ENCODE data around the gene COG2.
"Not testable (repeated sequence)": the region's sequence is repeated elsewhere in the genome, so short reads cannot be mapped to it uniquely, and the experiment has no call there.

COG2 gene

DNA sequence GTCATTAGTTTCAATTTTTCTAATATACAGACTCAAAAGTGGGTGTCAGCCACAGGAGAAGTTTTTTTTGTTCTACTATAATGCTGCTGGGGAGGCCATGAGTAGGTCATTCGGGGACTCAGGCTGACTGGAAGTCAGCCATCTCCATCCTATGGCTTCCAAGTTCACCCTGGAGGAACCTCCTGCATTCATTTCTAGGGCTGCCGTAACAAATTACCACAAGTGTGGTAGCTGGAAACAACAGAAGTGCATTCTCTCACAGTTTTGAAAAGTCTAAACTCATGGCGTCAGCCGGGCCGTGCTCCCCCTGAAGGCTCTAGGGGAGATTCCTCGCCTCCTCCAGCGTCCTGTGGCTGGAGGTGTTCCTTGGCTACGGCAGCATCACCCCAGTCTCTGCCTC lies 53.9 kb downstream of the COG2 start:
- Histone ChIP-seq H3K9me3 (ENCODE audit: severe bottlenecking) (no peaks in the 10 kb centered on the region), H3K27me3 (ENCODE audit: insufficient read depth, poor library complexity, severe bottlenecking) (no peaks in the 10 kb centered on the region), H3K36me3 (ENCODE audit: low read depth) (peaks cover 12% of the 10 kb centered on the region), H3K27ac (ENCODE audit: poor library complexity, severe bottlenecking) (no peak overlapping the region), H3K4me3 (ENCODE audit: severe bottlenecking) (no peak overlapping the region), H3K4me1 (ENCODE audit: insufficient read depth, poor library complexity, severe bottlenecking) (no peaks in the 10 kb centered on the region)
- TF ChIP-seq, protein P1, sequence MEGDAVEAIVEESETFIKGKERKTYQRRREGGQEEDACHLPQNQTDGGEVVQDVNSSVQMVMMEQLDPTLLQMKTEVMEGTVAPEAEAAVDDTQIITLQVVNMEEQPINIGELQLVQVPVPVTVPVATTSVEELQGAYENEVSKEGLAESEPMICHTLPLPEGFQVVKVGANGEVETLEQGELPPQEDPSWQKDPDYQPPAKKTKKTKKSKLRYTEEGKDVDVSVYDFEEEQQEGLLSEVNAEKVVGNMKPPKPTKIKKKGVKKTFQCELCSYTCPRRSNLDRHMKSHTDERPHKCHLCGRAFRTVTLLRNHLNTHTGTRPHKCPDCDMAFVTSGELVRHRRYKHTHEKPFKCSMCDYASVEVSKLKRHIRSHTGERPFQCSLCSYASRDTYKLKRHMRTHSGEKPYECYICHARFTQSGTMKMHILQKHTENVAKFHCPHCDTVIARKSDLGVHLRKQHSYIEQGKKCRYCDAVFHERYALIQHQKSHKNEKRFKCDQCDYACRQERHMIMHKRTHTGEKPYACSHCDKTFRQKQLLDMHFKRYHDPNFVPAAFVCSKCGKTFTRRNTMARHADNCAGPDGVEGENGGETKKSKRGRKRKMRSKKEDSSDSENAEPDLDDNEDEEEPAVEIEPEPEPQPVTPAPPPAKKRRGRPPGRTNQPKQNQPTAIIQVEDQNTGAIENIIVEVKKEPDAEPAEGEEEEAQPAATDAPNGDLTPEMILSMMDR (IDR thresholded peaks at IDR 0.05; ENCODE audit: poor library complexity, severe bottlenecking) = no peak
- no peak for DNase-seq (ENCODE audit: low spot score)
- no peak for ATAC-seq (ENCODE audit: low read depth)

DNA sequence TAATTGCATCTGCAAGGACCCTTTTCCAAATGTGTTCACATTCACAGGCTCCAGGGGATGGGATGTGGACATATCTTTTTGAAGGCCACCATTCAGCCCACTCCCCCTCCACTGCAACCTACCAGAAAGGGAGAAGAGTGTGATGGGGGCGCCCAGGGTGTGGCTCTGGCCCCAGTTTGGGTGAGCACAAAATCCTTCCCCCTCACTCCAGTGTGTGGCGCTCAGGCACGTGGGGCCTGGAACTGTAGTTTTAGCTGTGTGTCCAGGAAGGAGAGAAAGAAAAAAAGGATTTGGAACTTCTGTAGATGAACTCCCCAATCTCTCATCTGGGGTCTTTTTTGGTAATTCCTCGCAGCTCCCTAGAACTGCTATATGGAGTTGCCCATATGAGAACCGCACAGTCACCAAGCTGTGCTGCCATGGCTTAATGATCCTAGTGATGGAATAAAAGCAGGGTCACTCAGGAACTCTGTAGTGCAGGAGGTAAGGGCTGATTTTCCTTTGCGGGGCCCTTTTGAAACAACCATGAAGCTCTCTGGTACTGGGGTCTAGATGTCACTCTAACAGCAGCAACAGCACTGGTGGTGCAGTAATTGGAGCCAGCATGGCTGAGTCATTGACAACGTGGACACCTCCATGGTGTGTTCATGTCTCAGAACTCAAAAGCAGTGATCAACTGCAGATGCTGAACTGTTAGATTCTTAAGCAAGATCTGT lies 54.6 kb downstream of the COG2 start:
- Histone ChIP-seq H3K4me1 (ENCODE audit: insufficient read depth, poor library complexity, severe bottlenecking) (no peaks in the 10 kb centered on the region), H3K27me3 (ENCODE audit: insufficient read depth, poor library complexity, severe bottlenecking) (no peaks in the 10 kb centered on the region), H3K4me3 (ENCODE audit: severe bottlenecking) (no peak overlapping the region), H3K9me3 (ENCODE audit: severe bottlenecking) (no peaks in the 10 kb centered on the region), H3K36me3 (ENCODE audit: low read depth) (peaks cover 9% of the 10 kb centered on the region; the same call in 1 of the 2 replicates), H3K27ac (ENCODE audit: poor library complexity, severe bottlenecking) (no peak overlapping the region)
- TF ChIP-seq, protein P1 (IDR thresholded peaks at IDR 0.05; ENCODE audit: poor library complexity, severe bottlenecking) = no peak
- DNase-seq (ENCODE audit: low spot score) (no peak), ATAC-seq (ENCODE audit: low read depth) (no peak)

DNA sequence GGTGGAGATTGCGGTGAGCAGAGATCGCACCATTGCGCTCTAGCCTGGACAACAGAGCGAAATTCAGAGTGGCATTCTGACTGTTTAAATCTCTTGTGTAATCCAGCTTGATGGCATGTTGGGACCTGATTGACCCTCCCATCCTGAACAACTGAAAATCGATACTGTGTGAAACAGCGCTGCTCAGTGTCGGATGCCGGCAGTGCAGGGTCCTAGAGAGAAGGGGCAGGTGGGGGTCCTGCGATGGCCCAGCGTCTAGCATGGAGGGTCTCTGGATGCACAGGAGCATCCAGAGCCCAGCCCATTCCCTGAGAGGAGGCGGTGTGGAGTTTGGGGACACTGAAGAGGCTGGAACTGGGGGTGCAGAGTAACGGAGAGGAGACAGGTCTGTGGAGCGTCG lies 55.8 kb downstream of the COG2 start:
- no peak for ATAC-seq (ENCODE audit: low read depth)
- DNase-seq (ENCODE audit: low spot score) = no peak
- Histone ChIP-seq H3K36me3 (ENCODE audit: low read depth) (peaks cover 3% of the 10 kb centered on the region; the same call in 1 of the 2 replicates), H3K9me3 (ENCODE audit: severe bottlenecking) (no peaks in the 10 kb centered on the region), H3K4me3 (ENCODE audit: severe bottlenecking) (no peak overlapping the region), H3K4me1 (ENCODE audit: insufficient read depth, poor library complexity, severe bottlenecking) (no peaks in the 10 kb centered on the region), H3K27me3 (ENCODE audit: insufficient read depth, poor library complexity, severe bottlenecking) (no peaks in the 10 kb centered on the region), H3K27ac (ENCODE audit: poor library complexity, severe bottlenecking) (no peak overlapping the region)
- TF ChIP-seq, protein P1 (IDR thresholded peaks at IDR 0.05; ENCODE audit: poor library complexity, severe bottlenecking) = no peak

DNA sequence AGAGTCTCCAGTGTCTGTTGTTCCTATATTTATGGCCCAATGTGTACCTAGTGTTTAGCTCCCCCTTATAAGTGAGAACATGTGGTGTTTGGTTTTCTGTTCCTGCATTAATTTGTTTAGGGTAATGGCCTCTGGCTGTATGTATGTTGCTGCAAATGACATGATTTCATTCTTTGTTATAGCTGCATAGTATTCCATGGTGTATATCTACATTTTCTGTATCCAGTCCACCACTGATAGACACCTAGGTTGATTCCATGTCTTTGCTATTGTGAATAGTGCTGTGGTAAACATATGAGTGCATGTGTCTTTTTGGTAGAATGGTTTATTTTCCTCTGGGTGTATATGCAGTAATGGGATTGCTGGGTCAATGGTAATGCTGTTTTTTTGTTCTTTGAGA lies 56.7 kb downstream of the COG2 start:
- not testable (repeated sequence) for H3K27me3 ChIP-seq (ENCODE audit: insufficient read depth, poor library complexity, severe bottlenecking); H3K9me3 ChIP-seq (ENCODE audit: severe bottlenecking); H3K27ac ChIP-seq (ENCODE audit: poor library complexity, severe bottlenecking); H3K4me3 ChIP-seq (ENCODE audit: severe bottlenecking); H3K4me1 ChIP-seq (ENCODE audit: insufficient read depth, poor library complexity, severe bottlenecking); ATAC-seq (ENCODE audit: low read depth); DNase-seq (ENCODE audit: low spot score); H3K36me3 ChIP-seq (ENCODE audit: low read depth)

DNA sequence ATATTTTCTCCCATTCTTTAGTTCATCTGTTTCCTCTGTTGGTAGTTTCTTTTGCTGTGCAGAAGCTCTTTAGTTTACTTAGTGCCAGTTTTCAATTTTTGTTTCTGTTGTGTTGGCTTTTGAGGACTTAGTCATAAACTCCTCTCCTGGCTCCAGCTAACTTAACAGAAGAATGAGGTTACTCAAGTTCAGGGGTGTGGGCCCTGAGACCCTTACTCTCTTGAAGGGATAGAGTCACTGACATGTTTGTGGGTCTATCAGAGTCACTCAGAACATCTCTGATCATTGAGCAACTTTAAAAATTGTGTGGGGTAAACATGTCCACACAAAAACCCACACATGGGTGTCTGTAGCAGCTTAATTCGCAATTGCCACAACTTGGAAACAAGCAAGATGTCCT lies 57.4 kb downstream of the COG2 start:
- Histone ChIP-seq H3K4me3 (ENCODE audit: severe bottlenecking) (no peak overlapping the region), H3K36me3 (ENCODE audit: low read depth) (no peaks in the 10 kb centered on the region), H3K4me1 (ENCODE audit: insufficient read depth, poor library complexity, severe bottlenecking) (no peaks in the 10 kb centered on the region), H3K9me3 (ENCODE audit: severe bottlenecking) (no peaks in the 10 kb centered on the region), H3K27me3 (ENCODE audit: insufficient read depth, poor library complexity, severe bottlenecking) (no peaks in the 10 kb centered on the region), H3K27ac (ENCODE audit: poor library complexity, severe bottlenecking) (no peak overlapping the region)
- DNase-seq (ENCODE audit: low spot score) = no peak
- TF ChIP-seq, protein P1 (IDR thresholded peaks at IDR 0.05; ENCODE audit: poor library complexity, severe bottlenecking) = no peak
- no peak for ATAC-seq (ENCODE audit: low read depth)
